Measurements from ENCODE around the gene SLITRK6. TPM values are rescaled to one million over a fixed set of nuclear protein-coding genes. Genes with fewer than 3 reads are reported as not detected.

Gene SLITRK6
- total and polyA plus RNA-seq, 2 of the 8 experiments (the other 6 are each of a cell fraction or from before 2014, with no cell fraction given) = 0.11 to 0.17 TPM

GRCh38 chr13:85812282-85812681 is 13.1 kb upstream of the SLITRK6 start (continued):
- TF ChIP-seq, protein P1, sequence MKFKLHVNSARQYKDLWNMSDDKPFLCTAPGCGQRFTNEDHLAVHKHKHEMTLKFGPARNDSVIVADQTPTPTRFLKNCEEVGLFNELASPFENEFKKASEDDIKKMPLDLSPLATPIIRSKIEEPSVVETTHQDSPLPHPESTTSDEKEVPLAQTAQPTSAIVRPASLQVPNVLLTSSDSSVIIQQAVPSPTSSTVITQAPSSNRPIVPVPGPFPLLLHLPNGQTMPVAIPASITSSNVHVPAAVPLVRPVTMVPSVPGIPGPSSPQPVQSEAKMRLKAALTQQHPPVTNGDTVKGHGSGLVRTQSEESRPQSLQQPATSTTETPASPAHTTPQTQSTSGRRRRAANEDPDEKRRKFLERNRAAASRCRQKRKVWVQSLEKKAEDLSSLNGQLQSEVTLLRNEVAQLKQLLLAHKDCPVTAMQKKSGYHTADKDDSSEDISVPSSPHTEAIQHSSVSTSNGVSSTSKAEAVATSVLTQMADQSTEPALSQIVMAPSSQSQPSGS (IDR thresholded peaks at IDR 0.05; ENCODE audit: low read length) = no peak
- TF ChIP-seq KDM4A (IDR thresholded peaks at IDR 0.05; ENCODE audit: low read depth, low read length, severe bottlenecking) (no peak), ZNF274 (IDR thresholded peaks at IDR 0.05; ENCODE audit: borderline replicate concordance, extremely low read depth, low read length) (no peak), JUN (IDR thresholded peaks at IDR 0.05; ENCODE audit: low read depth, low read length) (no peak)

All from H1 (cell line).